Tibial nerve (tissue), 4 donors: ENCODE results near the gene CYTH1.

Experiments used
- CTCF ChIP-seq, 5 experiments: fragments of 200-600 bp in 3 of 5; fragments of 450-650 bp in 2 of 5; sonication (generic) in 3 of 5; IDR thresholded peaks; one replicate each; pipeline ENCODE4 v1.5.1; 2016 to 2019; ENCODE audit warnings: antibody characterized with exemption in 5 of 5, mild to moderate bottlenecking in 3 of 5, moderate library complexity in 2 of 5
- EP300 ChIP-seq, 2 donors: sonication (generic); formaldehyde crosslinking; IDR thresholded peaks; one replicate each; pipeline ENCODE4 v1.6.1; 2017; ENCODE audit warnings: antibody characterized with exemption in 2 of 2, mild to moderate bottlenecking in 1 of 2

- TF ChIP-seq CTCF (IDR thresholded peaks at IDR 0.05) (no peak), EP300 (IDR thresholded peaks at IDR 0.05) (no peak)
Measured at GRCh38 chr17:78828470-78829185, 46.6 kb upstream of the CYTH1 start.
